ENCODE results near the gene SSTR4.

DNA sequence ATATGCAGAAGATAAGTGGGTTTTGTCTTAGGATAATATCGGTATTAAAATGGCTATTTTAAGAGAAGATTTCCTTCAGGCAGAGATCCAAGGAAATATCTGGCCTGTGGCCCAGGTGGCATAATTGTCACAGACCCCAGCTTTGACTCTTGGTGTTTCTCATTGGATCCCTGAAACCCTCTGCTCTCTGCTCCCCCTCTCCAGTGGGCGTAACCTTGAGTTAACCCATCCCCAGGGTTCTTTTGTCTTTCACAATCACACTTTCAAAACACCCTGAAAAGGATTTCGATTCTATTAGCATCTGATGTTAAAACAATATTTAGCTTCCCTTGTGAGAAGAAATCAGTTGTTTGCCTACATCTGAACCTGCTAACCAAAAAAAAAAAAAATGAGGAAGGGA, 7.2 kb downstream of the SSTR4 start:
- TF ChIP-seq POLR2AphosphoS5 (IDR thresholded peaks at IDR 0.05; ENCODE audit: low read depth, low read length) (no peak), SIN3A (IDR thresholded peaks at IDR 0.05; ENCODE audit: borderline replicate concordance, insufficient read depth, low read length) (no peak), TAF1 (IDR thresholded peaks at IDR 0.05; ENCODE audit: borderline replicate concordance, insufficient read depth, low read length) (no peak), FOXP2 (optimal IDR thresholded peaks at IDR 0.05; ENCODE audit: borderline replicate concordance, extremely low read depth, extremely low read length, insufficient read depth) (no peak)
- TF ChIP-seq, protein P1, sequence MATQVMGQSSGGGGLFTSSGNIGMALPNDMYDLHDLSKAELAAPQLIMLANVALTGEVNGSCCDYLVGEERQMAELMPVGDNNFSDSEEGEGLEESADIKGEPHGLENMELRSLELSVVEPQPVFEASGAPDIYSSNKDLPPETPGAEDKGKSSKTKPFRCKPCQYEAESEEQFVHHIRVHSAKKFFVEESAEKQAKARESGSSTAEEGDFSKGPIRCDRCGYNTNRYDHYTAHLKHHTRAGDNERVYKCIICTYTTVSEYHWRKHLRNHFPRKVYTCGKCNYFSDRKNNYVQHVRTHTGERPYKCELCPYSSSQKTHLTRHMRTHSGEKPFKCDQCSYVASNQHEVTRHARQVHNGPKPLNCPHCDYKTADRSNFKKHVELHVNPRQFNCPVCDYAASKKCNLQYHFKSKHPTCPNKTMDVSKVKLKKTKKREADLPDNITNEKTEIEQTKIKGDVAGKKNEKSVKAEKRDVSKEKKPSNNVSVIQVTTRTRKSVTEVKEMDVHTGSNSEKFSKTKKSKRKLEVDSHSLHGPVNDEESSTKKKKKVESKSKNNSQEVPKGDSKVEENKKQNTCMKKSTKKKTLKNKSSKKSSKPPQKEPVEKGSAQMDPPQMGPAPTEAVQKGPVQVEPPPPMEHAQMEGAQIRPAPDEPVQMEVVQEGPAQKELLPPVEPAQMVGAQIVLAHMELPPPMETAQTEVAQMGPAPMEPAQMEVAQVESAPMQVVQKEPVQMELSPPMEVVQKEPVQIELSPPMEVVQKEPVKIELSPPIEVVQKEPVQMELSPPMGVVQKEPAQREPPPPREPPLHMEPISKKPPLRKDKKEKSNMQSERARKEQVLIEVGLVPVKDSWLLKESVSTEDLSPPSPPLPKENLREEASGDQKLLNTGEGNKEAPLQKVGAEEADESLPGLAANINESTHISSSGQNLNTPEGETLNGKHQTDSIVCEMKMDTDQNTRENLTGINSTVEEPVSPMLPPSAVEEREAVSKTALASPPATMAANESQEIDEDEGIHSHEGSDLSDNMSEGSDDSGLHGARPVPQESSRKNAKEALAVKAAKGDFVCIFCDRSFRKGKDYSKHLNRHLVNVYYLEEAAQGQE (IDR thresholded peaks at IDR 0.05; ENCODE audit: insufficient read depth in 1 of 2, low read depth in 2 of 2, low read length in 2 of 2): no peak
